ENCODE data around the gene EEFSEC. TPM values are rescaled to one million over a fixed set of nuclear protein-coding genes. Genes with fewer than 3 reads are reported as not detected.

Gene EEFSEC
- total RNA-seq, 1 donor from 2014 or later = 24.6 TPM

DNA sequence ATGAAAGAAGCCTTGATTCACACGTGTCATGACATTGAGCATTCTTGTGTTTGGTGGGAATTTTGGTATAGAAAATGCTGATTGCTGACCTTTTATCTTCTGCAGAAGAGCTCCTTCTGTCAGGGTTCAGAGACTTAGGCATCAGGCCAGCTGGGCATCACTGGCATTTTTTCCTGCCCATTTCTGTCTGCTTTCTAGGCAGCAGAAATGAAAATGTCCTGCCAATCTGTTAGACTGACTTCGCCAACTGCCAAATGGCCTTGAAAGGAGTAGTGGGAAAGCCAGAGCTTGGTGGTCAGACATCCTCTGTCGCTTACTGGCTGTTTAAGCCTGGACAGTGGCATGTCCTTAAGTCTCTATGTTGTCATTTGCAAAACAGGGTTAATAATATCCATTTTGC is 57.4 kb downstream of the EEFSEC start:
- Histone ChIP-seq H3K9me3 (no peaks in the 10 kb centered on the region), H3K27ac (no peak overlapping the region), H3K27me3 (no peaks in the 10 kb centered on the region), H3K36me3 (no peaks in the 10 kb centered on the region), H3K4me1 (peaks cover 13% of the 10 kb centered on the region), H3K4me3 (no peak overlapping the region)
- intact Hi-C loops (cut with DNase I) = no loop called here
- TF ChIP-seq, protein P1, sequence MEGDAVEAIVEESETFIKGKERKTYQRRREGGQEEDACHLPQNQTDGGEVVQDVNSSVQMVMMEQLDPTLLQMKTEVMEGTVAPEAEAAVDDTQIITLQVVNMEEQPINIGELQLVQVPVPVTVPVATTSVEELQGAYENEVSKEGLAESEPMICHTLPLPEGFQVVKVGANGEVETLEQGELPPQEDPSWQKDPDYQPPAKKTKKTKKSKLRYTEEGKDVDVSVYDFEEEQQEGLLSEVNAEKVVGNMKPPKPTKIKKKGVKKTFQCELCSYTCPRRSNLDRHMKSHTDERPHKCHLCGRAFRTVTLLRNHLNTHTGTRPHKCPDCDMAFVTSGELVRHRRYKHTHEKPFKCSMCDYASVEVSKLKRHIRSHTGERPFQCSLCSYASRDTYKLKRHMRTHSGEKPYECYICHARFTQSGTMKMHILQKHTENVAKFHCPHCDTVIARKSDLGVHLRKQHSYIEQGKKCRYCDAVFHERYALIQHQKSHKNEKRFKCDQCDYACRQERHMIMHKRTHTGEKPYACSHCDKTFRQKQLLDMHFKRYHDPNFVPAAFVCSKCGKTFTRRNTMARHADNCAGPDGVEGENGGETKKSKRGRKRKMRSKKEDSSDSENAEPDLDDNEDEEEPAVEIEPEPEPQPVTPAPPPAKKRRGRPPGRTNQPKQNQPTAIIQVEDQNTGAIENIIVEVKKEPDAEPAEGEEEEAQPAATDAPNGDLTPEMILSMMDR (IDR thresholded peaks at IDR 0.05) = no peak
- no peak for TF ChIP-seq POLR2AphosphoS5 (IDR thresholded peaks at IDR 0.05; ENCODE audit: insufficient read depth in 1 of 2, low read depth in 1 of 2)
- TF ChIP-seq POLR2A (IDR thresholded peaks at IDR 0.05) = no peak
- peak in 1 of 2 donors; percentile 32 for DNase-seq (ENCODE audit: extremely low spot score in 2 of 2)

DNA sequence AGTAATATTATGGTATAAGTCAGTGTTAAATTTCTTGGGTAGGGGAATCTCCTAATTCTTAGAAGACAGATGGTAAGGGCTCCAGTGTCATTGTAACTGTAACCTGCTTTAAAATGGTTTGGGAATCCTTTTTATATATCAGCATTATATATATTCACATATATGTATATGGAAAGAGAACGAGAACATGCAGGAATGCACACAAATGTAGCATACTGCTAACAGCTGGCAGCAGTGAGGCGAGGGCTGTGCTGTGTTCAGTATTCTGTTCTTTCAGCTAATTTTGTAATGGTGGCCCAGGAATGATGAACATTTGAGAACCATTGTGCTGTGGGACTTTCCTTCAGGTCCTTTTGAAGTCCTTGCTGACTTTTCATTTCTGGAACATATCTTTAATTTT is 60.8 kb downstream of the EEFSEC start:
- Histone ChIP-seq H3K4me1 (no peaks in the 10 kb centered on the region), H3K36me3 (no peaks in the 10 kb centered on the region), H3K27ac (no peak overlapping the region), H3K4me3 (no peak overlapping the region), H3K27me3 (no peaks in the 10 kb centered on the region), H3K9me3 (no peaks in the 10 kb centered on the region)
- TF ChIP-seq, protein P1 (IDR thresholded peaks at IDR 0.05) = no peak
- TF ChIP-seq POLR2AphosphoS5 (IDR thresholded peaks at IDR 0.05; ENCODE audit: insufficient read depth in 1 of 2, low read depth in 1 of 2) = no peak
- TF ChIP-seq POLR2A (IDR thresholded peaks at IDR 0.05) = no peak
- no peak for DNase-seq (ENCODE audit: extremely low spot score in 2 of 2)
- intact Hi-C loops (cut with DNase I) = no loop called here

DNA sequence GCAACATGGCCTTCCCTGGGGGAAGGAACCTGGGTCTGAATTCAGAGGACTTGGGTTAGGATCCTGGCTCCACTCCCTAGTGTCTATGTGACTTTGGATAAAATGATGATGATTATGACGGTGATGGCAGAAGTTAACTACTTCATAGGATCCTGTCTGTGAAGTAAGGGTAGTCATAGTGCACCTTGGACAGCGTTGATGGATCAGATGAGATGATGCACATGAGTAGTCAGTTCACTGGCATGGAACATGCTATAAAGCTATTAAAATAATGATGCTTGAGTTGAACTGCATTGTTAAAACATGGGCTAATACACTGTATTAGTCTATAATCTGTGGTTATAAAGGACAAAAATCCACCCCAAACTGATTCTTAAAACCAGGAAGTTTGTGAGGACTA is 62.0 kb downstream of the EEFSEC start:
- no peaks in the 10 kb centered on the region for H3K4me1 ChIP-seq
- H3K36me3 ChIP-seq = no peaks in the 10 kb centered on the region
- H3K27ac ChIP-seq = no peak overlapping the region
- DNase-seq (ENCODE audit: extremely low spot score in 2 of 2) = peak in 1 of 2 donors; percentile 6
- H3K27me3 ChIP-seq = no peaks in the 10 kb centered on the region
- no peak overlapping the region for H3K4me3 ChIP-seq
- no peaks in the 10 kb centered on the region for H3K9me3 ChIP-seq
- intact Hi-C loops (cut with DNase I) = no loop called here
- TF ChIP-seq POLR2AphosphoS5 (IDR thresholded peaks at IDR 0.05; ENCODE audit: insufficient read depth in 1 of 2, low read depth in 1 of 2) (no peak), POLR2A (IDR thresholded peaks at IDR 0.05) (no peak)
- TF ChIP-seq, protein P1 (IDR thresholded peaks at IDR 0.05) = no peak

DNA sequence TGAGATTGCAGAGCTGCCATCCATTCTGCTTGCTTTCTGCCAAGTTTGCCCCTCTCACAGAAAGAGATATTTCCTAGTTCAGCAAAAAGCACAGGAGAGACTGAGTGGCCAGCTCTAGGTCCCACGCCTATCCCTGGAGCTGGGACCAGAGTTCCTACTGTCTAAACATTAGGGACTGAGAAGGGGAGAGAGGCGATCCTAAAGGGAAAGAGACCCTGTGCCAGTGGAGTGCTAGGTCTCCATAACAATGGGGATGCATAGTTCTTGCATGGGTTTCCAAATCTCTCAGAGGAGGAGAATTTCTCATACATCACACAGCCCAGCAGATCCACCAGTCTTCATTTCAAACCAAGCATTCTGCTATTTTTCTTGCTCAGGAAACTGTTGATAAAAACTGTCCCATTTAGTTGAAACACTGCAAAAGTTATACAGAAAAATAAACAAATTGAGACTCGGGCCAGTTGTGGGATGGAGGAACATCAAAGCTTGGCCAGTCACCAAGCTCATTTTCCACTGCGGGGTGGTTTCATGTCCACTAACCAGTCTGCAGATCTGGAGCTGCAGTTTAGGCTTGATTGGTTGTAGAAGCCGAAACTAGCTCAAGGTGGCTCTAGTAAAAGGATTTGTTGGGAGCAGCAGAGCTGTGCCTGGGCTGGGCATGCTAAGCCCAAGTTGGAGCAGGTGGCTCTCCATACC is 62.7 kb downstream of the EEFSEC start:
- intact Hi-C loops (cut with DNase I) = no loop called here
- H3K4me1 ChIP-seq = no peaks in the 10 kb centered on the region
- no peak overlapping the region for H3K27ac ChIP-seq
- H3K4me3 ChIP-seq = no peak overlapping the region
- H3K9me3 ChIP-seq = no peaks in the 10 kb centered on the region
- no peaks in the 10 kb centered on the region for H3K27me3 ChIP-seq
- DNase-seq (ENCODE audit: extremely low spot score in 2 of 2) = peak in 1 of 2 donors; percentile 16
- TF ChIP-seq, protein P1 (IDR thresholded peaks at IDR 0.05) = no peak
- TF ChIP-seq POLR2A (IDR thresholded peaks at IDR 0.05) (no peak), POLR2AphosphoS5 (IDR thresholded peaks at IDR 0.05; ENCODE audit: insufficient read depth in 1 of 2, low read depth in 1 of 2) (no peak)
- H3K36me3 ChIP-seq = no peaks in the 10 kb centered on the region
